OCI-LY7 (cell line): ENCODE results near the gene GRM5. TPM values are rescaled to one million over a fixed set of nuclear protein-coding genes. Genes with fewer than 3 reads are reported as not detected.

Experiments used
- BruUV-seq: library from RNA; stranded (reverse); fragments of 400-500 nt; replicated peaks from 2 replicates; lab custom pipeline; 2021; lab: Mats Ljungman, UMichigan
- CTCF ChIA-PET: fragments of 300-600 bp; sonication (Branson Sonifier 250); formaldehyde crosslinking; loops from one replicate; lab custom pipeline; 2022; ENCODE audit warnings: antibody characterized with exemption; ENCODE audit not compliant: unreplicated experiment; lab: Charles Lee
- POLR2A ChIA-PET: fragments of 300-600 bp; sonication (Branson Sonifier 250); formaldehyde crosslinking; loops from one replicate; lab custom pipeline; 2022; ENCODE audit warnings: antibody characterized with exemption; lab: Charles Lee
- DNase-seq: peaks from one replicate; pipeline ENCODE4 v3.0.0-alpha.2; 2015; ENCODE audit warnings: low spot score
- H2AFZ ChIP-seq: fragments of 200-600 bp; sonication (generic), shearing (Covaris generic); 2 replicates; pipeline ENCODE4 v1.6.1; 2014; ENCODE audit warnings: mild to moderate bottlenecking, antibody characterized with exemption, low read length, moderate library complexity
- H3K27ac ChIP-seq: fragments of 200-600 bp; sonication (generic); 2 replicates; pipeline ENCODE4 v1.5.1; 2014; ENCODE audit warnings: mixed run types, low read depth, mild to moderate bottlenecking, moderate library complexity, low read length, inconsistent platforms; ENCODE audit not compliant: poor library complexity, severe bottlenecking
- H3K36me3 ChIP-seq: fragments of 200-600 bp; sonication (generic); 2 replicates; pipeline ENCODE4 v1.6.1; 2014; ENCODE audit warnings: mild to moderate bottlenecking, antibody characterized with exemption, low read length, moderate library complexity, mixed read lengths; ENCODE audit not compliant: insufficient read depth
- H3K4me1 ChIP-seq: fragments of 200-600 bp; sonication (generic); 2 replicates; pipeline ENCODE4 v1.5.1; 2014; ENCODE audit warnings: mild to moderate bottlenecking, low read length; ENCODE audit not compliant: insufficient read depth, poor library complexity, severe bottlenecking
- H3K4me2 ChIP-seq: fragments of 200-600 bp; sonication (generic); 2 replicates; pipeline ENCODE4 v1.6.1; 2014; ENCODE audit warnings: mild to moderate bottlenecking, low read length
- H3K4me3 ChIP-seq: fragments of 200-600 bp; sonication (generic); 2 replicates; pipeline ENCODE4 v1.5.1; 2014; ENCODE audit warnings: mild to moderate bottlenecking, low read depth, low read length; ENCODE audit not compliant: poor library complexity, severe bottlenecking
- H3K79me2 ChIP-seq: fragments of 200-600 bp; sonication (generic); 2 replicates; pipeline ENCODE4 v1.6.1; 2016; ENCODE audit warnings: low read depth, mild to moderate bottlenecking, low read length, moderate library complexity, mixed read lengths; ENCODE audit not compliant: insufficient read depth
- H3K9me2 ChIP-seq: fragments of 200-600 bp; sonication (generic); 2 replicates; pipeline ENCODE4 v1.6.1; 2016; ENCODE audit warnings: mild to moderate bottlenecking, low read length, mixed read lengths; ENCODE audit not compliant: insufficient read depth
- H3K9me3 ChIP-seq: fragments of 200-600 bp; sonication (generic); 2 replicates; pipeline ENCODE4 v1.6.1; 2014; ENCODE audit warnings: mild to moderate bottlenecking, mixed run types, low read length, mixed read lengths
- H4K20me1 ChIP-seq: fragments of 200-600 bp; sonication (generic); 2 replicates; pipeline ENCODE4 v1.6.1; 2014; ENCODE audit warnings: mild to moderate bottlenecking, antibody characterized with exemption, low read length, moderate library complexity, mixed read lengths; ENCODE audit not compliant: insufficient read depth
- EZH2phosphoT487 ChIP-seq: fragments of 200-600 bp; sonication (generic); IDR thresholded peaks from 2 replicates; pipeline ENCODE4 v1.6.1; 2018; ENCODE audit warnings: low read depth, borderline replicate concordance, mild to moderate bottlenecking, mixed run types, antibody characterized with exemption, low read length, moderate library complexity, mixed read lengths
- intact Hi-C: fragments of 100-400 bp; cut with micrococcal nuclease; formaldehyde crosslinking; loops from one replicate; pipeline ENCODE4 v1.10.0; 2022; ENCODE audit not compliant: unreplicated experiment
- total RNA-seq, 2 experiments: library from RNA; depleted of rRNA in 1 of 2; stranded (reverse); fragments of >200 nt in 1 of 2; shearing (Covaris generic) in 1 of 2; gene quantifications; 2 replicates each; pipeline ENCODE4 v1.2.3, GENCODE V29; 2014 to 2022
- TF ChIP-seq, protein P1 (sequence below): fragments of 200-600 bp; sonication (generic); conservative IDR thresholded peaks from 2 replicates; pipeline ENCODE4 v1.5.1; 2014; ENCODE audit warnings: mild to moderate bottlenecking, antibody characterized with exemption, low read length, moderate library complexity, mixed read lengths

Gene GRM5
- total RNA-seq, 2 experiments from 2014 or later: not detected

DNA sequence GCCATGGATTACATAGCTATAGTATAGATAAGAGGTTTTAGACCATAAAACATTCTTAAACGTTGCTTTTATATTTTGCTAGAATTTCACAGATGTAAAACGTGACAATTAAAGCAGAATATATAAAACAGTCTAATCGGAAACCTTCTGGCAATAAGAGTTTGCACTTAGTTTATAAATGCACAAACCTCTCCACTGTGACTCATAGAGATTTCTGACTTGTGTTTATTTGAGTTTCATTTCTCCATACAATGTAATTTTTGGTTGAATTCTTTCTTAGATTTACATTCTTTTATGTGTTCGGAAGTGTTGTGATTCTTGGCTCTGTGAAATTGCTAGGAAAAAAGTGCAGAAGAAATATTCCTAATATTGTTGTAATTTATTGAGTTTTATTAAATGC lies 439.6 kb downstream of the GRM5 start:
- Histone ChIP-seq H3K27ac (no peak overlapping the region), H3K79me2 (no peaks in the 10 kb centered on the region), H3K9me2 (no peaks in the 10 kb centered on the region), H3K4me2 (no peak overlapping the region), H3K36me3 (no peaks in the 10 kb centered on the region), H3K4me1 (no peaks in the 10 kb centered on the region), H3K4me3 (no peak overlapping the region), H2AFZ (no peak overlapping the region), H3K9me3 (no peaks in the 10 kb centered on the region), H4K20me1 (no peaks in the 10 kb centered on the region)
- CTCF ChIA-PET: no interaction called here
- POLR2A ChIA-PET: no interaction called here
- intact Hi-C loops: no loop called here
- no peak for TF ChIP-seq EZH2phosphoT487
- TF ChIP-seq, protein P1, sequence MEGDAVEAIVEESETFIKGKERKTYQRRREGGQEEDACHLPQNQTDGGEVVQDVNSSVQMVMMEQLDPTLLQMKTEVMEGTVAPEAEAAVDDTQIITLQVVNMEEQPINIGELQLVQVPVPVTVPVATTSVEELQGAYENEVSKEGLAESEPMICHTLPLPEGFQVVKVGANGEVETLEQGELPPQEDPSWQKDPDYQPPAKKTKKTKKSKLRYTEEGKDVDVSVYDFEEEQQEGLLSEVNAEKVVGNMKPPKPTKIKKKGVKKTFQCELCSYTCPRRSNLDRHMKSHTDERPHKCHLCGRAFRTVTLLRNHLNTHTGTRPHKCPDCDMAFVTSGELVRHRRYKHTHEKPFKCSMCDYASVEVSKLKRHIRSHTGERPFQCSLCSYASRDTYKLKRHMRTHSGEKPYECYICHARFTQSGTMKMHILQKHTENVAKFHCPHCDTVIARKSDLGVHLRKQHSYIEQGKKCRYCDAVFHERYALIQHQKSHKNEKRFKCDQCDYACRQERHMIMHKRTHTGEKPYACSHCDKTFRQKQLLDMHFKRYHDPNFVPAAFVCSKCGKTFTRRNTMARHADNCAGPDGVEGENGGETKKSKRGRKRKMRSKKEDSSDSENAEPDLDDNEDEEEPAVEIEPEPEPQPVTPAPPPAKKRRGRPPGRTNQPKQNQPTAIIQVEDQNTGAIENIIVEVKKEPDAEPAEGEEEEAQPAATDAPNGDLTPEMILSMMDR: no peak
- no peak for DNase-seq
- no TSS peak for BruUV-seq

DNA sequence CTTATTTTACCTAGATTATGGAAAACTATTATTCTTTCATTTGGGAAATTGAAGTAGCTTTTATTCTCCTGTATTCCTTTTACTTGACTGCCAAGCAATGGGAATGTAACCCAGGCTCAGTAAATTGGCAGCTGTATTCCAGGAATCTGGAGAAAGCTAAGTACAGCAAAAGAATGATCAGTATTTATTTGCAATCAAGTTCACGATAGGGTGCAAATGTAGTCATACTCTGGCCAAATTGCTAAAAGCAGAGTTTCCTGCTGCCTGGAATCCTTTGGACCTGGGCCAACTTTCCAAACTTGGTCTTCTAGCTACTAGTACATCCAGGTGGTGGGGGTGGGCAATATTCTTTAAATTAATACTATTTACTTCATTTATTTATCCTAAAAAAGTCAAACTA lies 442.3 kb downstream of the GRM5 start:
- H4K20me1 ChIP-seq: no peaks in the 10 kb centered on the region
- no peaks in the 10 kb centered on the region for H3K9me2 ChIP-seq
- H3K9me3 ChIP-seq: no peaks in the 10 kb centered on the region
- no peak overlapping the region for H2AFZ ChIP-seq
- H3K79me2 ChIP-seq: no peaks in the 10 kb centered on the region
- ChIA-PET CTCF (no interaction called here), POLR2A (interaction anchor here (1.4 kb wide), 1 partner anchor 20 kb away, joined by 4 read pairs; no protein-coding TSS in a partner anchor)
- no TSS peak for BruUV-seq
- intact Hi-C loops: no loop called here
- no peak overlapping the region for H3K4me3 ChIP-seq
- TF ChIP-seq, protein P1: no peak
- no peak for TF ChIP-seq EZH2phosphoT487
- H3K27ac ChIP-seq: no peak overlapping the region
- no peaks in the 10 kb centered on the region for H3K36me3 ChIP-seq
- no peak overlapping the region for H3K4me2 ChIP-seq
- DNase-seq: no peak
- no peaks in the 10 kb centered on the region for H3K4me1 ChIP-seq

DNA sequence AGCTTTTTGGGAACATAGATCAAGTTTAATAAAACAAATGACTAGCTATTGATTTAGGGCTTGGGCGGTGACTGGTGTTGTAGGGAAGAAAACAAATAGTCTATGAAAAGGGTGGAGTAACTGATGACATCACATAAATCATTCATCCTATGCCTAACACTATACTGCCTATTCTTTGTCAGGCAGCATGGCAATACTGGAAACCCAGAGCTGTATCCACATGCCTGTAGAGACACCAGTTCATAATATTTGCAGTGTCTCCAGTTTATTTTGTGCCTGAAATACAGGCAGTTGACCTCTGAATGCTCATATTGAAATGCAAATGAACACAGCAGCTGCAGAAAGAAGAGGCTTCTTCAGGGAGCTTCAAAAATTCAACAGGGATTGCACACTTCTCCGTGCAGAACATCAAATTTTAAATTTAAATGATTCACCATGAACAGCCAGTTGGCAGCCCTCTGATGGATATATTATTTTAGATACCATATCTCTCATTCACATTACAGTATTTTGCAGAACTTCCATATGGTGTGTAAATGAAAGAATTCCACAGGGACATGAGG lies 445.1 kb downstream of the GRM5 start:
- H3K4me3 ChIP-seq: no peak overlapping the region
- no peaks in the 10 kb centered on the region for H3K9me2 ChIP-seq
- no peak for DNase-seq
- H3K9me3 ChIP-seq: no peaks in the 10 kb centered on the region
- H2AFZ ChIP-seq: no peak overlapping the region
- POLR2A ChIA-PET: no interaction called here
- intact Hi-C loops: no loop called here
- H3K4me1 ChIP-seq: no peaks in the 10 kb centered on the region
- no peak overlapping the region for H3K27ac ChIP-seq
- no peaks in the 10 kb centered on the region for H3K36me3 ChIP-seq
- CTCF ChIA-PET: no interaction called here
- no peak overlapping the region for H3K4me2 ChIP-seq
- TF ChIP-seq, protein P1: no peak
- no peak for TF ChIP-seq EZH2phosphoT487
- no peaks in the 10 kb centered on the region for H4K20me1 ChIP-seq
- BruUV-seq: no TSS peak
- H3K79me2 ChIP-seq: no peaks in the 10 kb centered on the region
